ENCODE data around the gene CRY2. TPM values are rescaled to one million over a fixed set of nuclear protein-coding genes. Genes with fewer than 3 reads are reported as not detected.
A peak's percentile ranks its signal among the peaks of the same experiment; 100 is the strongest.

Gene CRY2
- total RNA-seq, 1 donor from 2014 or later: 23.8 TPM

DNA sequence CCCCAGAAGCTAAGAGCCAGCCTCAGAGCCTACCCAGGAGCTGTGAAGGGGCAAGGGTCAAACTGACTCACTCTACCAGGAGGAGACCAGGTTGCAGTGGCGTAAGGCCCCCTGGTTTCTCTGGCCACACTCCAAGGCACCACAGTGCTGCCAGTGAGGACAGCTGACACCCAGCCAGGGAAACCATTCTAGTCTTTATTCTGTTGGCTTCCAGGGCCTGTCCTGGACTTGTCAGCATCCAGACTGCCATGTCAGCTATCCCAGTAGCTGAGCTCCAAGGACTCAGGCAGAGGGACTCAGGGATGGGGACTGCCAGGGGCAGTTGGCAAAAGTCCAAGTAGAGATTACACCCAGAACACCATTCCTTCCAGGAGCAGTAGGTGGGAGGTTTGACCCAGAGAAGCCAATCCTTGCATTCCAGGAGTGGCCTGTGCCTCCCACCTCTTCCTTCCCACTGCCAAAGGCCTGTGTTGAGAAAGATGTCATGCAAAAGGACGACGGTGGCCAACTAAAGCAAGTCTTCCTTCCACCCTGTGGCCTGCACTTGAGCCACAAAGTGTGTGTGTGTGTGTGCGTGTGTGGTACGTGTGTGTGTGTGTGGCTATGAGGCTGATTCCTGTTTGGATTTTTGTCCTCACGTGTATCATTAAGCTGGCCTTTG lies 34.6 kb downstream of the CRY2 start:
- Mint-ChIP-seq H3K27ac (ENCODE audit: unreplicated experiment) (no peak overlapping the region), H3K4me3 (ENCODE audit: unreplicated experiment) (peak overlapping the region; percentile 26), H3K27me3 (ENCODE audit: unreplicated experiment) (peaks cover 14% of the 10 kb centered on the region), H3K4me1 (ENCODE audit: unreplicated experiment) (no peaks in the 10 kb centered on the region), H3K9me3 (ENCODE audit: unreplicated experiment) (no peaks in the 10 kb centered on the region), H3K36me3 (ENCODE audit: low read depth, unreplicated experiment) (peaks cover 29% of the 10 kb centered on the region)
- DNase-seq (ENCODE audit: low spot score): no peak
- TF ChIP-seq, protein P1, sequence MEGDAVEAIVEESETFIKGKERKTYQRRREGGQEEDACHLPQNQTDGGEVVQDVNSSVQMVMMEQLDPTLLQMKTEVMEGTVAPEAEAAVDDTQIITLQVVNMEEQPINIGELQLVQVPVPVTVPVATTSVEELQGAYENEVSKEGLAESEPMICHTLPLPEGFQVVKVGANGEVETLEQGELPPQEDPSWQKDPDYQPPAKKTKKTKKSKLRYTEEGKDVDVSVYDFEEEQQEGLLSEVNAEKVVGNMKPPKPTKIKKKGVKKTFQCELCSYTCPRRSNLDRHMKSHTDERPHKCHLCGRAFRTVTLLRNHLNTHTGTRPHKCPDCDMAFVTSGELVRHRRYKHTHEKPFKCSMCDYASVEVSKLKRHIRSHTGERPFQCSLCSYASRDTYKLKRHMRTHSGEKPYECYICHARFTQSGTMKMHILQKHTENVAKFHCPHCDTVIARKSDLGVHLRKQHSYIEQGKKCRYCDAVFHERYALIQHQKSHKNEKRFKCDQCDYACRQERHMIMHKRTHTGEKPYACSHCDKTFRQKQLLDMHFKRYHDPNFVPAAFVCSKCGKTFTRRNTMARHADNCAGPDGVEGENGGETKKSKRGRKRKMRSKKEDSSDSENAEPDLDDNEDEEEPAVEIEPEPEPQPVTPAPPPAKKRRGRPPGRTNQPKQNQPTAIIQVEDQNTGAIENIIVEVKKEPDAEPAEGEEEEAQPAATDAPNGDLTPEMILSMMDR (IDR thresholded peaks at IDR 0.05; ENCODE audit: unreplicated experiment): no peak

- peak overlapping the region; percentile 21 for H3K27ac Mint-ChIP-seq (ENCODE audit: unreplicated experiment)
- H3K9me3 Mint-ChIP-seq (ENCODE audit: unreplicated experiment): no peaks in the 10 kb centered on the region
- peak overlapping the region; percentile 80 for H3K4me3 Mint-ChIP-seq (ENCODE audit: unreplicated experiment)
- no peak for DNase-seq (ENCODE audit: low spot score)
- no peaks in the 10 kb centered on the region for H3K4me1 Mint-ChIP-seq (ENCODE audit: unreplicated experiment)
- H3K36me3 Mint-ChIP-seq (ENCODE audit: low read depth, unreplicated experiment): peaks cover 18% of the 10 kb centered on the region
- TF ChIP-seq, protein P1 (IDR thresholded peaks at IDR 0.05; ENCODE audit: unreplicated experiment): no peak
- H3K27me3 Mint-ChIP-seq (ENCODE audit: unreplicated experiment): peaks cover 18% of the 10 kb centered on the region
Measured at GRCh38 chr11:45884596-45885185, 37.4 kb downstream of the CRY2 start.

DNA sequence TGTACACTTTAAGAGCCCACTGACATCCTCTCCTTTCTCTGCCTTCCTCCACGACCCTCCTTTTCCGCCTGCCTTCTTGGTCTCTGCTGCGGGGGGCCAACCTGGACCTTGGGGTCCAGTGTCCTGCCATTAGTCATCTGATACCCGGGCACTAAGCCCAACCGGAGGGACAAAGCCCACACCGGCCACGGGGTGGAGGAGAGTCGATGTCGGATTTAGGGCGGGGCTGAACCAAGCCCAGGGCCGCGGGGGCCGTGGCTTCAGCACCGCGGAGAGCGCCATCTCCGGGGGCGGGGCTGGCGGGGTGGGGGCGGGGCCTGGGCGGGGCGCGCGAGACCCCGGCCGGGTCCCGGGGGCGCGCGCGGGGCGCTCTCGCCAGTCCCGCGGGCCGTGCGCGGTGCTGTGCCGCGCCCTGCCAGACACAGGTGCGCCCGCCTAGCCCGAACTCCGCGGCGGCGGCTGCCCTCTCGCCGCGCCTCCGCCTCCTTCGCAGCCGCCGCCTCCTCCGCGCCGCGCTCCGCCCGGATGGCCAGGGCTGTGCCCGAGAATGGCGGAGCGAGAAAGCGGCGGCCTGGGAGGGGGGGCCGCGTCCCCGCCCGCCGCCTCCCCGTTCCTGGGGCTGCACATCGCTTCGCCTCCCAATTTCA lies 38.1 kb downstream of the CRY2 start, which contains the start of gene MAPK8IP1:
Gene MAPK8IP1, plus strand, starts transcription at position 378 of the 647 bp plus-strand sequence. Its CDS starts 170 bp downstream, at position 548.
- H3K9me3 Mint-ChIP-seq (ENCODE audit: unreplicated experiment): no peaks in the 10 kb centered on the region
- peak; percentile 66 for DNase-seq (ENCODE audit: low spot score)
- peaks cover 13% of the 10 kb centered on the region for H3K36me3 Mint-ChIP-seq (ENCODE audit: low read depth, unreplicated experiment)
- peak within 1 kb of the TSS; percentile 80 for H3K4me3 Mint-ChIP-seq (ENCODE audit: unreplicated experiment)
- H3K27ac Mint-ChIP-seq (ENCODE audit: unreplicated experiment): peak within 1 kb of the TSS; percentile 21
- peaks cover 18% of the 10 kb centered on the region for H3K27me3 Mint-ChIP-seq (ENCODE audit: unreplicated experiment)
- TF ChIP-seq, protein P1 (IDR thresholded peaks at IDR 0.05; ENCODE audit: unreplicated experiment): no peak
- H3K4me1 Mint-ChIP-seq (ENCODE audit: unreplicated experiment): no peaks in the 10 kb centered on the region

DNA sequence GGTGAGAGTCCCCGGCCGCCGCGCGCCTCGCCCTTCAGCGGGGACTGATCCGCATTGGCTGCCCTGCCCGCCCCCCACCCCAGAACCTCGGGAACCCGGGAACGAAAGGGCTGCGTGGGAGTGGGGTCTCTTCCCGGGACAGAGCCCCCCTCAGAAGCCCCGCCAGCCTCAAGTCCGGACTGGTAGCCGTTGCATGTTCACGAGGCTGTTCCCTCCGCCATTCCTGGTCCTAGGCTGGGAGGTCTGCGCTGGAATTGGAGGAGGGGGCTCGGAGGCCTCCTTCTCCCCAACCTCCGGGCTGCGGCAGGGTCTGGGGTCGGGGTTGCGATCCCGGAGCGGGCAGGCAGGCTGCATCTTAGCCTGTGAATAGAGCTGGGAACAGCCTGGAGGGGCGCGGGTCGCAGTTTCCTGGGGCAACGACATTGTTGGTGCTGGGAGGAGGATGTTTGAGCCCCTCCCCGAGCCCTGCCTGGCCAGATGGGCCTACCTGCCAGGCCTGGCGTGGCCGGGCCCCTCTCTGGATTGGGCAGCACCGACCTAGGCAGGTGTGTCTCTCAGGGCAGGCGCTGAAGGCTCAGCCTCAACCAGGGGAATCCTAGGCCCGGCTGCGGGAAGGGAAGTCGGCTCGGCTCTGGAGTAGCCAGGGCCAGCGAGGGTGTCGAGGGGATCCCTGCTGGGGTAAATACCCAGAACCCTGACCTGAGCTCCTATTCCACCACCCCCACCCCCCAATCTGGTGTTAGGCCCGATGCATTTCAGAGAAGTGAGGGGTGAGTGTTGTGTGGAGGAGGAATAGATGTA lies 38.8 kb downstream of the CRY2 start:
- Mint-ChIP-seq H3K4me3 (ENCODE audit: unreplicated experiment) (no peak overlapping the region), H3K27ac (ENCODE audit: unreplicated experiment) (no peak overlapping the region), H3K4me1 (ENCODE audit: unreplicated experiment) (no peaks in the 10 kb centered on the region), H3K9me3 (ENCODE audit: unreplicated experiment) (no peaks in the 10 kb centered on the region), H3K27me3 (ENCODE audit: unreplicated experiment) (peaks cover 15% of the 10 kb centered on the region), H3K36me3 (ENCODE audit: low read depth, unreplicated experiment) (peaks cover 6% of the 10 kb centered on the region)
- no peak for DNase-seq (ENCODE audit: low spot score)
- TF ChIP-seq, protein P1 (IDR thresholded peaks at IDR 0.05; ENCODE audit: unreplicated experiment): no peak
